HepG2 (cell line): ENCODE data around the gene NECTIN2. TPM values are rescaled to one million over a fixed set of nuclear protein-coding genes. Genes with fewer than 3 reads are reported as not detected.

Experiments
- ATF5 ChIP-seq: sonication (generic); formaldehyde crosslinking; IDR thresholded peaks from 2 replicates; pipeline ENCODE4 v1.4.0; 2020; ENCODE audit warnings: mild to moderate bottlenecking, low read depth, missing genetic modification reagents
- HHEX ChIP-seq: IDR thresholded peaks from 2 replicates; pipeline ENCODE4 v1.6.1; 2016; ENCODE audit warnings: control low read depth
- KAT2B ChIP-seq: fragments of 150-350 bp; IDR thresholded peaks from 2 replicates; pipeline ENCODE4 v1.6.1; 2014; ENCODE audit warnings: low read depth, low read length, borderline replicate concordance
- KAT8 ChIP-seq: IDR thresholded peaks from 2 replicates; pipeline ENCODE4 v1.6.1; 2016; ENCODE audit warnings: missing genetic modification reagents, missing compliant biosample characterization
- SCMH1 ChIP-seq: sonication (generic); formaldehyde crosslinking; IDR thresholded peaks from 2 replicates; pipeline ENCODE4 v1.9.0; 2021; ENCODE audit warnings: missing genetic modification reagents, mild to moderate bottlenecking, borderline replicate concordance
- TMF1 ChIP-seq: sonication (generic); formaldehyde crosslinking; IDR thresholded peaks from 2 replicates; pipeline ENCODE4 v1.8.1; 2022; ENCODE audit warnings: low read depth, missing genetic modification reagents
- ZNF331 ChIP-seq: sonication (generic); formaldehyde crosslinking; IDR thresholded peaks from 2 replicates; pipeline ENCODE4 v1.4.0; 2020; ENCODE audit warnings: missing genetic modification reagents
- ZNF569 ChIP-seq: sonication (generic); formaldehyde crosslinking; IDR thresholded peaks from 2 replicates; pipeline ENCODE4 v1.5.0; 2020; ENCODE audit warnings: mild to moderate bottlenecking, missing genetic modification reagents, moderate library complexity, borderline replicate concordance
- ZNF615 ChIP-seq: sonication (generic); formaldehyde crosslinking; IDR thresholded peaks from 2 replicates; pipeline ENCODE4 v1.5.0; 2020; ENCODE audit warnings: mild to moderate bottlenecking, missing genetic modification reagents, borderline replicate concordance
- ZNF773 ChIP-seq: sonication (generic); formaldehyde crosslinking; IDR thresholded peaks from 2 replicates; pipeline ENCODE4 v1.4.0; 2020; ENCODE audit warnings: missing genetic modification reagents, borderline replicate concordance
- ZZZ3 ChIP-seq: sonication (generic); formaldehyde crosslinking; IDR thresholded peaks from 2 replicates; pipeline ENCODE4 v1.4.0; 2020; ENCODE audit warnings: missing genetic modification reagents, mild to moderate bottlenecking, borderline replicate concordance
- polyA plus RNA-seq, 8 experiments: library from polyadenylated mRNA; depleted of rRNA in 3 of 8; stranded (reverse) in 7 of 8; unstranded in 1 of 8; fragments of >200 nt; fragmentation: Illumina TruSeq in 4 of 8; extraction: Trizol in 4 of 8; gene quantifications; 2 replicates each; pipeline versions ENCODE4 v1.2.1 to v1.2.3, GENCODE V29; 2011 to 2016; ENCODE audit warnings: low read depth in 4 of 8, missing spikeins in 1 of 8, mixed read lengths in 1 of 8; ENCODE audit not compliant: insufficient read depth in 1 of 8
- total RNA-seq, 5 experiments: library from RNA; depleted of rRNA; stranded (reverse); fragments of >200 nt; fragmentation: Illumina TruSeq; extraction: Trizol; gene quantifications; 2 replicates each; pipeline ENCODE4 v1.2.3, GENCODE V29; 2016; ENCODE audit warnings: low read depth in 1 of 5
- TF ChIP-seq, protein P1 (sequence below): fragments of 450-650 bp; IDR thresholded peaks from 2 replicates; pipeline ENCODE4 v1.6.1; 2016
- TF ChIP-seq, protein P2 (sequence below): fragments of 450-650 bp; IDR thresholded peaks from 2 replicates; pipeline ENCODE4 v1.6.1; 2017; ENCODE audit warnings: mild to moderate bottlenecking
- TF ChIP-seq, protein P3 (sequence below): sonication (generic); formaldehyde crosslinking; IDR thresholded peaks from 2 replicates; pipeline ENCODE4 v1.5.0; 2020; ENCODE audit warnings: mild to moderate bottlenecking, missing genetic modification reagents, borderline replicate concordance

The NECTIN2 gene
- total and polyA plus RNA-seq, 2 of the 13 experiments (the other 11 are each of a cell fraction or from before 2014, with no cell fraction given) = 75.4 to 114 TPM

DNA sequence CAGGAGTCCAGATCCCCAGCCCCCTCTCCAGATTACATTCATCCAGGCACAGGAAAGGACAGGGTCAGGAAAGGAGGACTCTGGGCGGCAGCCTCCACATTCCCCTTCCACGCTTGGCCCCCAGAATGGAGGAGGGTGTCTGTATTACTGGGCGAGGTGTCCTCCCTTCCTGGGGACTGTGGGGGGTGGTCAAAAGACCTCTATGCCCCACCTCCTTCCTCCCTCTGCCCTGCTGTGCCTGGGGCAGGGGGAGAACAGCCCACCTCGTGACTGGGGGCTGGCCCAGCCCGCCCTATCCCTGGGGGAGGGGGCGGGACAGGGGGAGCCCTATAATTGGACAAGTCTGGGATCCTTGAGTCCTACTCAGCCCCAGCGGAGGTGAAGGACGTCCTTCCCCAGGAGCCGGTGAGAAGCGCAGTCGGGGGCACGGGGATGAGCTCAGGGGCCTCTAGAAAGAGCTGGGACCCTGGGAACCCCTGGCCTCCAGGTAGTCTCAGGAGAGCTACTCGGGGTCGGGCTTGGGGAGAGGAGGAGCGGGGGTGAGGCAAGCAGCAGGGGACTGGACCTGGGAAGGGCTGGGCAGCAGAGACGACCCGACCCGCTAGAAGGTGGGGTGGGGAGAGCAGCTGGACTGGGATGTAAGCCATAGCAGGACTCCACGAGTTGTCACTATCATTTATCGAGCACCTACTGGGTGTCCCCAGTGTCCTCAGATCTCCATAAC is 59.5 kb downstream of the NECTIN2 start, which contains the start of gene APOE (continued):
- TF ChIP-seq, protein P1, sequence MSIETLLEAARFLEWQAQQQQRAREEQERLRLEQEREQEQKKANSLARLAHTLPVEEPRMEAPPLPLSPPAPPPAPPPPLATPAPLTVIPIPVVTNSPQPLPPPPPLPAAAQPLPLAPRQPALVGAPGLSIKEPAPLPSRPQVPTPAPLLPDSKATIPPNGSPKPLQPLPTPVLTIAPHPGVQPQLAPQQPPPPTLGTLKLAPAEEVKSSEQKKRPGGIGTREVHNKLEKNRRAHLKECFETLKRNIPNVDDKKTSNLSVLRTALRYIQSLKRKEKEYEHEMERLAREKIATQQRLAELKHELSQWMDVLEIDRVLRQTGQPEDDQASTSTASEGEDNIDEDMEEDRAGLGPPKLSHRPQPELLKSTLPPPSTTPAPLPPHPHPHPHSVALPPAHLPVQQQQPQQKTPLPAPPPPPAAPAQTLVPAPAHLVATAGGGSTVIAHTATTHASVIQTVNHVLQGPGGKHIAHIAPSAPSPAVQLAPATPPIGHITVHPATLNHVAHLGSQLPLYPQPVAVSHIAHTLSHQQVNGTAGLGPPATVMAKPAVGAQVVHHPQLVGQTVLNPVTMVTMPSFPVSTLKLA = no peak
- TF ChIP-seq TMF1 (CRISPR knock-in tag) (peak; percentile 72; the same call in 1 of the 2 replicates), ZNF615 (no peak), KAT8 (CRISPR knock-in tag) (no peak), ZNF569 (no peak), ZZZ3 (CRISPR knock-in tag) (0 out of 2 replicates have a peak, but pooled peaks have one; percentile 40), SCMH1 (CRISPR knock-in tag) (no peak), ATF5 (CRISPR knock-in tag) (no peak), ZNF331 (CRISPR knock-in tag) (no peak; the same call in 1 of the 2 replicates), KAT2B (no peak), HHEX (CRISPR knock-in tag) (no peak), ZNF773 (CRISPR knock-in tag) (0 out of 2 replicates have a peak, but pooled peaks have one; percentile 14)
- TF ChIP-seq, protein P2, sequence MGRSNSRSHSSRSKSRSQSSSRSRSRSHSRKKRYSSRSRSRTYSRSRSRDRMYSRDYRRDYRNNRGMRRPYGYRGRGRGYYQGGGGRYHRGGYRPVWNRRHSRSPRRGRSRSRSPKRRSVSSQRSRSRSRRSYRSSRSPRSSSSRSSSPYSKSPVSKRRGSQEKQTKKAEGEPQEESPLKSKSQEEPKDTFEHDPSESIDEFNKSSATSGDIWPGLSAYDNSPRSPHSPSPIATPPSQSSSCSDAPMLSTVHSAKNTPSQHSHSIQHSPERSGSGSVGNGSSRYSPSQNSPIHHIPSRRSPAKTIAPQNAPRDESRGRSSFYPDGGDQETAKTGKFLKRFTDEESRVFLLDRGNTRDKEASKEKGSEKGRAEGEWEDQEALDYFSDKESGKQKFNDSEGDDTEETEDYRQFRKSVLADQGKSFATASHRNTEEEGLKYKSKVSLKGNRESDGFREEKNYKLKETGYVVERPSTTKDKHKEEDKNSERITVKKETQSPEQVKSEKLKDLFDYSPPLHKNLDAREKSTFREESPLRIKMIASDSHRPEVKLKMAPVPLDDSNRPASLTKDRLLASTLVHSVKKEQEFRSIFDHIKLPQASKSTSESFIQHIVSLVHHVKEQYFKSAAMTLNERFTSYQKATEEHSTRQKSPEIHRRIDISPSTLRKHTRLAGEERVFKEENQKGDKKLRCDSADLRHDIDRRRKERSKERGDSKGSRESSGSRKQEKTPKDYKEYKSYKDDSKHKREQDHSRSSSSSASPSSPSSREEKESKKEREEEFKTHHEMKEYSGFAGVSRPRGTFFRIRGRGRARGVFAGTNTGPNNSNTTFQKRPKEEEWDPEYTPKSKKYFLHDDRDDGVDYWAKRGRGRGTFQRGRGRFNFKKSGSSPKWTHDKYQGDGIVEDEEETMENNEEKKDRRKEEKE = no peak
- TF ChIP-seq, protein P3, sequence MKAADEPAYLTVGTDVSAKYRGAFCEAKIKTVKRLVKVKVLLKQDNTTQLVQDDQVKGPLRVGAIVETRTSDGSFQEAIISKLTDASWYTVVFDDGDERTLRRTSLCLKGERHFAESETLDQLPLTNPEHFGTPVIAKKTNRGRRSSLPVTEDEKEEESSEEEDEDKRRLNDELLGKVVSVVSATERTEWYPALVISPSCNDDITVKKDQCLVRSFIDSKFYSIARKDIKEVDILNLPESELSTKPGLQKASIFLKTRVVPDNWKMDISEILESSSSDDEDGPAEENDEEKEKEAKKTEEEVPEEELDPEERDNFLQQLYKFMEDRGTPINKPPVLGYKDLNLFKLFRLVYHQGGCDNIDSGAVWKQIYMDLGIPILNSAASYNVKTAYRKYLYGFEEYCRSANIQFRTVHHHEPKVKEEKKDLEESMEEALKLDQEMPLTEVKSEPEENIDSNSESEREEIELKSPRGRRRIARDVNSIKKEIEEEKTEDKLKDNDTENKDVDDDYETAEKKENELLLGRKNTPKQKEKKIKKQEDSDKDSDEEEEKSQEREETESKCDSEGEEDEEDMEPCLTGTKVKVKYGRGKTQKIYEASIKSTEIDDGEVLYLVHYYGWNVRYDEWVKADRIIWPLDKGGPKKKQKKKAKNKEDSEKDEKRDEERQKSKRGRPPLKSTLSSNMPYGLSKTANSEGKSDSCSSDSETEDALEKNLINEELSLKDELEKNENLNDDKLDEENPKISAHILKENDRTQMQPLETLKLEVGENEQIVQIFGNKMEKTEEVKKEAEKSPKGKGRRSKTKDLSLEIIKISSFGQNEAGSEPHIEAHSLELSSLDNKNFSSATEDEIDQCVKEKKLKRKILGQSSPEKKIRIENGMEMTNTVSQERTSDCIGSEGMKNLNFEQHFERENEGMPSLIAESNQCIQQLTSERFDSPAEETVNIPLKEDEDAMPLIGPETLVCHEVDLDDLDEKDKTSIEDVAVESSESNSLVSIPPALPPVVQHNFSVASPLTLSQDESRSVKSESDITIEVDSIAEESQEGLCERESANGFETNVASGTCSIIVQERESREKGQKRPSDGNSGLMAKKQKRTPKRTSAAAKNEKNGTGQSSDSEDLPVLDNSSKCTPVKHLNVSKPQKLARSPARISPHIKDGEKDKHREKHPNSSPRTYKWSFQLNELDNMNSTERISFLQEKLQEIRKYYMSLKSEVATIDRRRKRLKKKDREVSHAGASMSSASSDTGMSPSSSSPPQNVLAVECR (CRISPR knock-in tag) = no peak; the same call in 1 of the 2 replicates
